GM18517 (cell line): Measurements from ENCODE around the gene RFPL2.
"Not testable (repeated sequence)": the region's sequence is repeated elsewhere in the genome, so short reads cannot be mapped to it uniquely, and the experiment has no call there.

Experiments
- ATAC-seq: cut with Tn5 transposase; IDR thresholded peaks from one replicate; pipeline ENCODE4 v1.9.1; 2021; ENCODE audit warnings: mild to moderate bottlenecking, moderate library complexity; ENCODE audit not compliant: unreplicated experiment

RFPL2 gene

GRCh38 chr22:32175115-32175514, 29.8 kb downstream of the RFPL2 start:
- no peak for ATAC-seq

GRCh38 chr22:32165681-32166080, 39.2 kb downstream of the RFPL2 start:
- no peak for ATAC-seq

GRCh38 chr22:32164075-32164860, 40.6 kb downstream of the RFPL2 start:
- ATAC-seq: no peak

GRCh38 chr22:32160411-32160810, 44.5 kb downstream of the RFPL2 start:
- ATAC-seq: not testable (repeated sequence)

GRCh38 chr22:32158712-32159533, 46.0 kb downstream of the RFPL2 start, which contains the start of gene C22orf42:
C22orf42 (minus strand) TSS chr22:32159303; CDS start chr22:32159215, 88 bp downstream.
- ATAC-seq: no peak

GRCh38 chr22:32157632-32158031, 47.2 kb downstream of the RFPL2 start:
- ATAC-seq: not testable (repeated sequence)

GRCh38 chr22:32154727-32155126, 50.1 kb downstream of the RFPL2 start:
- not testable (repeated sequence) for ATAC-seq

- not testable (repeated sequence) for ATAC-seq
Measured at GRCh38 chr22:32151641-32152040, 53.2 kb downstream of the RFPL2 start.

- not testable (repeated sequence) for ATAC-seq
Measured at GRCh38 chr22:32150647-32151046, 54.2 kb downstream of the RFPL2 start.

- not testable (repeated sequence) for ATAC-seq
Measured at GRCh38 chr22:32148372-32148771, 56.5 kb downstream of the RFPL2 start.

GRCh38 chr22:32147128-32147527, 57.7 kb downstream of the RFPL2 start:
- ATAC-seq: not testable (repeated sequence)

- no peak for ATAC-seq
Measured at GRCh38 chr22:32144496-32145274, 60.2 kb downstream of the RFPL2 start.

- ATAC-seq: no peak
Measured at GRCh38 chr22:32142600-32142999, 62.3 kb downstream of the RFPL2 start.

GRCh38 chr22:32140688-32141087, 64.2 kb downstream of the RFPL2 start:
- not testable (repeated sequence) for ATAC-seq
